Activated T-cell treated with anti-CD3 and anti-CD28 coated beads for 1 hour (primary cell): Measurements from ENCODE around the gene WDR72.

ENCODE experiments used
- DNase-seq: peaks from one replicate; pipeline ENCODE4 v3.0.0-alpha.2; 2020; ENCODE audit warnings: low read depth

The WDR72 gene

GRCh38 chr15:53534105-53534839 lies 225.2 kb downstream of the WDR72 start:
- no peak for DNase-seq

- no peak for DNase-seq
Observed at GRCh38 chr15:53530761-53531160, 228.7 kb downstream of the WDR72 start.

DNA sequence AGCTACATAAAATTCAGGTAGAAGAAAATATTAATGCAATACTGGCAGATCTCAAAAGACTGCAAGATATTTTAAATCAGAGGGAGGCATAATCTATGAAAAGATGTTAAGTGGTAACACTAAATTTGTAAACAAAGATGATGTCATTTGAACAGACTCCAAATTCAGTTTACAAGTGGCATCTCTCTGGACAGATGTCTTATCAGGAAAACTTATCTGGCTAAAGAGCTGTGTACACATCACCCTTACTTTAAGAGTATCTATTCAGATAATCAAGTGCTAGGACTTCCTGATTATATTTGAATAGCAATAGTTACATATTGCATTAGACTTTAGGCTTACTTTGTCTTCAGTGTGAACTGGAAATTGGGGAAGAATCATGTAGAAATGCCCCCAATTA lies 231.5 kb downstream of the WDR72 start:
- DNase-seq = no peak

DNA sequence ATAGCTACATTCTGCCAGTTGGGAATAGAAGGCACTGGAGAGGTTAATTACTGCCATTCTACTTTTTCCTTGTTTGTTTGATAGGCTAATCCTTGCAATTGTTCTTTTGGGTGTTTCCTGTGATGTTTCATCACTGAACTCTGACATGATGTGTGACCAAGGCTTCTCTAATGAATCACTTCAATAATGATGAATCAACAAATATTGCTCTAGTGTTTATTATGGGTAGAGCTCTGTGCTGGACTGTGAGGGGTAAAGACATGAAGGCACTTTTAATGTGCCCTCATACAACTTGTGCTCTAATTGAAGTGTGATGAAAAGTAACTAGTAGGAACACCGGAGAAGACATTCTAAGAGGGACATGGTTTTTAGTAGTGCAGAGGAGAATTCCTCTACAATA lies 233.6 kb downstream of the WDR72 start:
- no peak for DNase-seq

GRCh38 chr15:53522991-53523390 lies 236.5 kb downstream of the WDR72 start:
- no peak for DNase-seq

DNA sequence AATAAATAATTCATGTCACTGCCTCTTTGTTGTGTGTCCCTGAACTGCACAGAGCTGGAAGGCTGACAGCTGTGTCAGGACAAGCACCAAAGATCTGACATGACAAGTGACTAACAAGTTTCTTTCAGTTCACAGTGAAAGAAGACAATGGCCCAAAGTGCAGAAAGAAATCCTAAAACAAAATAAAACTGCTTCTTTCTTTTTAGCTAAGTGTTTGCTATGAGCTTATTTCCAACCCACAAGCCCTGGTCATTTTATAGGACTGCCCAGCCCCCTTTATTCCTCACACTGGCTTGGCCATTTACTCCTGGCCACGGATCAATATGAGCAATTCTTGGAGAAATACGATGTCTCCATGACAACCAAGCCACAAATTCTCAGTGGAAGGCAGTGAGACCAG lies 238.5 kb downstream of the WDR72 start:
- DNase-seq = no peak

DNA sequence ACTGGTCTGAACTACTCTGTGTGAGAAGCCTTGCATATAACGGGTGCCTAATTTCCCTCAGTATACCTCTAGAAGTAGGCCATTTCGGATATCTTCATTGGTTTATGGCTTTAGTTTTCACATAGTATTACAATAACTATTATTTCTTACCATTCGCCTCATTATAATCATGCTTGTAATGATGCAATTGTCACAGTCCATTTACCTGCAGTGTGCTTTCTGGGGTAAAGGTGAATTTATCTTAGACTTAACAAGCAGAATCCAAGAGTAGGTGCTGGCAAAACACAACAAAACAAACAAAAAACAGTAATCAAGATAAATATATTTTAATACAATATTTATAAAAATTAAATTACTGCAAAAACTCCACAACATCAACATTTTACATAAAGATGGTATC lies 246.0 kb downstream of the WDR72 start:
- DNase-seq = no peak

- DNase-seq = no peak
Observed at GRCh38 chr15:53512029-53512428, 247.4 kb downstream of the WDR72 start.

DNA sequence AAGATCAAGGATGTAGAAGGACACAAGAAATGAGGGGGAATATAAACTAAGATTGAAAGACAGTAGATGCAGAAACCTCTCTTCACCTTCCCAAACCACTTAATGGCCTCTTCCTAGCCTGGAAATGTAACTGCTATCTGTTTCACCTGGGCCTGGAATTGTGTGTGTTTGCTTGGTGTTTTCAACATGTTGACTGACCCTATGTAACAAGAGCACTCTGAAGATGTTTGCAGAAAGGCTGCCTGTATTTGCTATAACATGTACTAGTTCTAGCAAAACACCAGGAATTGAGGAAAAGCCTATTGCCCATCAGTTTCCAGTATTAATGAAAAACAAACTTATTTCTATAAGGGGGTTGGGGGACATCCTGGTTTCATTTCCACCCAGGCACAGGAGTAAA lies 248.3 kb downstream of the WDR72 start:
- no peak for DNase-seq

DNA sequence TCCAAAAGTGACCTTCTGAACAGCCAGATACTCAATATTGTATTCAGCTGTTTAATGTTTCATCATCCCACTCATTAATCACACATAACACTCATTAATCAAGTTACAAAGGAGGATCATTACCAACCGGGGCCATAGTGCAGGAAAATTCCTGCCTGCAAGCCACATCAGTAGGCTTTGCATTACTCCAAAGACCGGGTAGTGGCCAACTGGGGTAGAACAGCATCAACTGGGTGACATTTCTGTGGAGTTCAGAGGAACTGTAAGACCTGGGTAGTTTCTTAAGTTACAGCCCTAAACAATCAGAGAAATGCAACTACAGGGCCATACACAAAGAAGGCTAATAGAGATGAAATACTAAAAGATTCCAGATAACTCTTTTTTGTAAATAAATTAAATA lies 253.1 kb downstream of the WDR72 start:
- no peak for DNase-seq

- no peak for DNase-seq
Observed at GRCh38 chr15:53498996-53499395, 260.5 kb downstream of the WDR72 start.

GRCh38 chr15:53490341-53490740 lies 269.1 kb downstream of the WDR72 start:
- DNase-seq = no peak

DNA sequence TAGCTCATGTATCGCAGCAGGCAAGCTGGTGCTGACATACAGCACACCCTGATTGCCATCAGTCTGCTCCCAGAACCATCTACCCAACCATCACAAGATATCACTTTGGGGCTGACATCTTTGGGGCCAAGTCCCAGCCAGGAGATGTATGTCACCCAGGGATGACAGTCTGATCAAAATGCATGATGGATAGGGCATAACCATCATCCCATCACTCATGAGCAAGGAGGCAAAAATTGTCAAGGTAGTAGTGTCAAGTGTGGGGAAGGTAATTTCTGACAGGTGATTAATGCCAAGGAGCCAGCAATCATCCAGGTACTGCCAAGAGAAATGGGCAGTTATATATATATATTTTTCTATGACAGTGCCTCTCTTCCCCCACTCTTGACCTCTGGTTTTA lies 277.4 kb downstream of the WDR72 start:
- DNase-seq = no peak

DNA sequence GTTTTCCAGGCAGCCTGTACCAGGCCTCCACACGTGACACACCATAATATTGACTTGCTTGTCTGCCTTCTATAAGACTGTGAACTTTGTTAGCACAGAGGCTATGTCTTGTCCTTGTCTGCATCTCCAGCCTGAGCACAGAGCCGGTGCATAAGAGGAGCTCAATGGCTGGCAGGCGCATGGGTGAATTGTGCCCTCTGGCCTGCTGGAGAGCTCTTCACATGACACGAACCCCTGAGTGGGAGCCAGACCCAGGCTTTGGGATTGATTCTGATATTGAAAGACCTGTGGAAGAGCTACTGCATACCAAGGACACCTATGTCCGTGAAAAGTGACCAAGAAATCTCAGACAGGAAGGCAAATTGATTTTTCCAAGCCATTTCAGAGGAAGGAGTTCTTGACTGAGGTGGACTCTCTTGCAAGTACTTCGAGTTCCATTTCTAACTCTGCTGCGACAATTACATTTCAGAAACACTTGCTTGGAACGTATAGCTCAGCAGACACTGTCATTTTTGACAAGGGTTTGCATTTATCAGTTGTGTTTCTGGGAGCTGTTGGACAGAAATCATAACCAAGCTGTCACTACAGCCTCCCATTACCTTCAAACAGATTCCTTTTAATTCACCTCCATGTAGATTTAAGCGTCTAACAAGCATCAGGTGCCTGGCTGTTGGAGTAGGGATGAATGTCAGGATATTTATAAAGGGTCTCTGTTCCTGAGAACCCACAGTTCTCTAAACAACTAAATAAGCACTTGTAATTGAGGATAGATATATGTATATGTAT lies 281.3 kb downstream of the WDR72 start:
- DNase-seq = no peak

DNA sequence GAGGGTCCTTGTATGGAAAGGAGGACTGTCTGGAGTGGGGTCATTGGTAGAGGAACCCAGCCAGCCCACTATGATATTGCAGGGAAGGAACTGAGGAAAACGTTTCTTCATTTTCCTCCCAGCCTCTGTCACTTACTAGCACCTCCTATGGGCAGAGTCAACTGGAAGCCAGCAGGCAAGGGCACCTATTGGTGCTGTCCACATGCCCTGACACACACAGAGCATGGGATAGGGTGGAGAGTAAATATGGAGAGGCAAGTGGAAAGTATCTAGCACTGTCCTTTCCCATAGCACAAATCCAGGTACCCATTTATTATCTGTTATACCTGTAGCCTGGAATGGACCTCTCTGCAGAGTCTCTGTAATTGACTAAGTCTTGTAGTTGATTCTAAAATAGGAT lies 285.6 kb downstream of the WDR72 start:
- DNase-seq = no peak

- DNase-seq = no peak
Observed at GRCh38 chr15:53473435-53473834, 286.0 kb downstream of the WDR72 start.

- no peak for DNase-seq
Observed at GRCh38 chr15:53472883-53473282, 286.6 kb downstream of the WDR72 start.

GRCh38 chr15:53472210-53472609 lies 287.3 kb downstream of the WDR72 start:
- no peak for DNase-seq

DNA sequence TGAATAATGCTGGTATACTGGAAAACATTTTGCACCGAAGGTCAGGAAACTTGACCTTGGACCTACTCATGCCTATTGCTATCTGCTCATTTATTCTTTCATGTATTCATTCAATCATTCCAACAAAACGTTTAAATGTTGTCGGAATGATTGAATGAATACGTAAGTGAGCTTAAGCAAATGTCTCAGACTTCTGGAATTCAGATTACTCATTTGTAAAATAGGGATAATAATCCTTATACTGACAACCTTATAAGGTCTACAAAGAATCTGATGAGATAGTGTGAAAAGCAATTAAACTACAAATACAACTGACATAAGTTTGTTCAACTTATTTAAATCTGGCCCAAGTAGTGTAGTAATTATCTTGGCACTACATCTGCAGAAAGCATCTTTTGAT lies 288.7 kb downstream of the WDR72 start:
- DNase-seq = no peak

- DNase-seq = no peak
Observed at GRCh38 chr15:53469422-53469821, 290.0 kb downstream of the WDR72 start.
